Measurements from ENCODE around the gene KDM3B. TPM values are rescaled to one million over a fixed set of nuclear protein-coding genes. Genes with fewer than 3 reads are reported as not detected.

The KDM3B gene
- polyA plus RNA-seq, 2 of the 4 experiments (the other 2 are of a cell fraction) = 38.1 to 52.5 TPM

GRCh38 chr5:138463419-138464007 is 111.0 kb downstream of the KDM3B start:
- no peak for ATAC-seq
- FAIRE-seq = no peak
- TF ChIP-seq MYC (IDR thresholded peaks at IDR 0.05; ENCODE audit: borderline replicate concordance, low read length) (no peak), TP53 (CRISPR knock-in tag; IDR thresholded peaks at IDR 0.05) (no peak), CHD2 (IDR thresholded peaks at IDR 0.05; ENCODE audit: low read length, partially characterized antibody) (no peak), ZSCAN20 (CRISPR knock-in tag; IDR thresholded peaks at IDR 0.05) (no peak), POLR2AphosphoS2 (conservative IDR thresholded peaks at IDR 0.05; ENCODE audit: low read length) (0 out of 2 replicates have a peak, but pooled peaks have one; percentile 10), ZFP36 (IDR thresholded peaks at IDR 0.05; ENCODE audit: borderline replicate concordance, partially characterized antibody) (no peak), HEYL (CRISPR knock-in tag; IDR thresholded peaks at IDR 0.05) (no peak), CTCF (IDR thresholded peaks at IDR 0.05) (no peak), MAZ (IDR thresholded peaks at IDR 0.05; ENCODE audit: borderline replicate concordance, low read depth, low read length) (no peak), HOXA7 (CRISPR knock-in tag; IDR thresholded peaks at IDR 0.05) (peak; percentile 78; the same call in 1 of the 2 replicates), HOXB13 (CRISPR knock-in tag; IDR thresholded peaks at IDR 0.05; ENCODE audit: low read depth) (no peak), KDM1A (IDR thresholded peaks at IDR 0.05; ENCODE audit: low read depth) (no peak), ZNF302 (CRISPR knock-in tag; IDR thresholded peaks at IDR 0.05) (no peak), HDAC2 (IDR thresholded peaks at IDR 0.05) (no peak)
- peak overlapping the region; percentile 66 for H3K4me3 ChIP-seq
- no peaks in the 10 kb centered on the region for H3K9me3 ChIP-seq
- WGBS (ENCODE audit: missing lambda C conversion rate) = 27% methylated on average over 21 of the region's 21 CpGs
- DNase-seq (ENCODE audit: low read depth in 1 of 2, low spot score in 1 of 2) = peak in 1 of 2 experiments; percentile 41
- peaks cover 12% of the 10 kb centered on the region for H3K4me1 ChIP-seq
- H3K4me2 ChIP-seq = peak overlapping the region; percentile 95
- H3K27ac ChIP-seq = peak overlapping the region; percentile 95 to 96
- CTCF ChIA-PET = interaction anchor here (1.0 to 14.7 kb wide), 13 partner anchors 8 to 232 kb away, joined by 3 to 199 read pairs (median 4); no protein-coding TSS in a partner anchor
- POLR2A ChIA-PET = interaction anchor here (0.6 to 3.3 kb wide), 8 partner anchors 8 to 164 kb away, joined by 3 to 34 read pairs (median 4); partner anchors contain the start of gene FAM53C

DNA sequence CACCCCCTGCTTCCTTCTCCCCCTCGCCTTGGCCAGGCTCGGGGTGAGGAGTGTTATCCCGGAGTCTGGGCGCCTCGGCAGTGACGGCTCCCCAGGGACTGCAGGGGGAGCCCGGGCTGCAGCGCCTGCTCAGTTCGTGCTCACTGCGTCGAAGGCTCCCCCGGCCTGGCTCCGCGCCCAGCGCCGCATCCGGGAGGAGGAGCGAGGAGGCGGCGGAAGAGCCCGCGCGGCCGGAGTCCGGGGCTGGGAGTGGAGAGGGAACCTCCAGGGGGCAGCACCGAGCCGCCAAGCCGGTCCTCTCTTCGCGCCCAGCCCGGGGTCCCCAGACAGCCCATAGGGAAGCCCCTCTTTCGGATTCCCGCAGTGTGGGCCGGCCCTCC is 111.5 kb downstream of the KDM3B start:
- H3K4me2 ChIP-seq = peak overlapping the region; percentile 95
- peak overlapping the region; percentile 95 to 96 for H3K27ac ChIP-seq
- WGBS (ENCODE audit: missing lambda C conversion rate) = 0% methylated on average over 11 of the region's 34 CpGs
- H3K4me3 ChIP-seq = peak overlapping the region; percentile 66
- no peaks in the 10 kb centered on the region for H3K9me3 ChIP-seq
- CTCF ChIA-PET = interaction anchor here (1.0 to 14.7 kb wide), 16 partner anchors 9 to 232 kb away, joined by 3 to 199 read pairs (median 5); no protein-coding TSS in a partner anchor
- DNase-seq (ENCODE audit: low read depth in 1 of 2, low spot score in 1 of 2) (peak; percentile 94 to 95), FAIRE-seq (no peak), ATAC-seq (peak; percentile 44 to 67)
- POLR2A ChIA-PET = interaction anchor here (0.6 to 3.3 kb wide), 9 partner anchors 8 to 250 kb away, joined by 3 to 34 read pairs (median 4); partner anchors contain the start of genes CDC23 and FAM53C
- H3K4me1 ChIP-seq = peaks cover 12% of the 10 kb centered on the region
- TF ChIP-seq EHF (CRISPR knock-in tag; IDR thresholded peaks at IDR 0.05) (no peak), NFE2L2 (conservative IDR thresholded peaks at IDR 0.05; ENCODE audit: low read length) (no peak), RFX5 (IDR thresholded peaks at IDR 0.05) (no peak), ZC3H11A (IDR thresholded peaks at IDR 0.05) (no peak), BHLHE40 (IDR thresholded peaks at IDR 0.05; ENCODE audit: low read depth, low read length) (no peak), ESRRA (IDR thresholded peaks at IDR 0.05; ENCODE audit: borderline replicate concordance, low read length) (no peak), SREBF2 (IDR thresholded peaks at IDR 0.05) (no peak), CTCF (IDR thresholded peaks at IDR 0.05) (peak; percentile 90), CEBPB (IDR thresholded peaks at IDR 0.05) (no peak), CHD4 (IDR thresholded peaks at IDR 0.05; ENCODE audit: borderline replicate concordance) (no peak), PHF8 (IDR thresholded peaks at IDR 0.05; ENCODE audit: borderline replicate concordance, low read depth) (no peak), FOSB (CRISPR knock-in tag; IDR thresholded peaks at IDR 0.05) (peak; percentile 76; the same call in 1 of the 2 replicates), EHMT2 (IDR thresholded peaks at IDR 0.05; ENCODE audit: low read depth) (no peak), JUNB (IDR thresholded peaks at IDR 0.05) (no peak)
- TF ChIP-seq, protein P1, sequence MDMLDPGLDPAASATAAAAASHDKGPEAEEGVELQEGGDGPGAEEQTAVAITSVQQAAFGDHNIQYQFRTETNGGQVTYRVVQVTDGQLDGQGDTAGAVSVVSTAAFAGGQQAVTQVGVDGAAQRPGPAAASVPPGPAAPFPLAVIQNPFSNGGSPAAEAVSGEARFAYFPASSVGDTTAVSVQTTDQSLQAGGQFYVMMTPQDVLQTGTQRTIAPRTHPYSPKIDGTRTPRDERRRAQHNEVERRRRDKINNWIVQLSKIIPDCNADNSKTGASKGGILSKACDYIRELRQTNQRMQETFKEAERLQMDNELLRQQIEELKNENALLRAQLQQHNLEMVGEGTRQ (IDR thresholded peaks at IDR 0.05) = no peak
- TF ChIP-seq, protein P2, sequence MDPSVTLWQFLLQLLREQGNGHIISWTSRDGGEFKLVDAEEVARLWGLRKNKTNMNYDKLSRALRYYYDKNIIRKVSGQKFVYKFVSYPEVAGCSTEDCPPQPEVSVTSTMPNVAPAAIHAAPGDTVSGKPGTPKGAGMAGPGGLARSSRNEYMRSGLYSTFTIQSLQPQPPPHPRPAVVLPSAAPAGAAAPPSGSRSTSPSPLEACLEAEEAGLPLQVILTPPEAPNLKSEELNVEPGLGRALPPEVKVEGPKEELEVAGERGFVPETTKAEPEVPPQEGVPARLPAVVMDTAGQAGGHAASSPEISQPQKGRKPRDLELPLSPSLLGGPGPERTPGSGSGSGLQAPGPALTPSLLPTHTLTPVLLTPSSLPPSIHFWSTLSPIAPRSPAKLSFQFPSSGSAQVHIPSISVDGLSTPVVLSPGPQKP (IDR thresholded peaks at IDR 0.05; ENCODE audit: low read depth, low read length) = no peak
- TF ChIP-seq, protein P3, sequence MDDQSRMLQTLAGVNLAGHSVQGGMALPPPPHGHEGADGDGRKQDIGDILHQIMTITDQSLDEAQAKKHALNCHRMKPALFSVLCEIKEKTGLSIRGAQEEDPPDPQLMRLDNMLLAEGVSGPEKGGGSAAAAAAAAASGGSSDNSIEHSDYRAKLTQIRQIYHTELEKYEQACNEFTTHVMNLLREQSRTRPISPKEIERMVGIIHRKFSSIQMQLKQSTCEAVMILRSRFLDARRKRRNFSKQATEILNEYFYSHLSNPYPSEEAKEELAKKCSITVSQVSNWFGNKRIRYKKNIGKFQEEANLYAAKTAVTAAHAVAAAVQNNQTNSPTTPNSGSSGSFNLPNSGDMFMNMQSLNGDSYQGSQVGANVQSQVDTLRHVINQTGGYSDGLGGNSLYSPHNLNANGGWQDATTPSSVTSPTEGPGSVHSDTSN (IDR thresholded peaks at IDR 0.05) = no peak
